HG03571 (cell line): ENCODE data around the gene CTNNAL1.
"Not testable (repeated sequence)": the region's sequence is repeated elsewhere in the genome, so short reads cannot be mapped to it uniquely, and the experiment has no call there.

Experiments
- ATAC-seq: cut with Tn5 transposase; IDR thresholded peaks from one replicate; pipeline ENCODE4 v1.9.1; 2021; ENCODE audit not compliant: unreplicated experiment

The CTNNAL1 gene

GRCh38 chr9:108933718-108934322 is 79.5 kb downstream of the CTNNAL1 start, which contains the start of gene ELP1:
Gene ELP1, minus strand, starts transcription at chr9:108934124. Its CDS starts 2,978 bp downstream, at chr9:108931146.
- ATAC-seq = peak; percentile 86

DNA sequence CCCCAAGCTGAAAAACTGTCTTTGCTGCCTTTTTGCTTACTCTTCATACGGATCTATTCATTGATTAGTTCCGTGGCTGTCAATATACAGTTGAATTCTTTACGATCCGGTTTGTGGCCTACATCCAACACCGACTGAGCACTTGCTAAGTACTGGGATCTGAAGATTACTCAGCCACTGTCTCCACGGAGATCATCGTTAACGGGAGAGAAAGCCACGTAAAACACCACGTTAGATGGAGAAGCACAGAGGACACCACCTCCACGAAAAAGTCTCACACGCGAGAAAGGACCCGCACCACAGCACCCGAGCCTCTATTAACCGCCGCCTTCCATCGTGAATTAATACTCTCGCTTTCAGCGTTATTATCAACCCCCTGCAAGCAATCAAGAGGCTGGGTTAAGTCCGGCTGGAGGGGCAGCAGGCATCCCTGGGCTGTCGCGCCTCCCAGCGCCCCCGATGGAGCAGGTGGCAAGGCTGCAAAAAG is 80.0 kb downstream of the CTNNAL1 start:
- no peak for ATAC-seq

GRCh38 chr9:108928386-108928785 is 84.9 kb downstream of the CTNNAL1 start:
- ATAC-seq = no peak

DNA sequence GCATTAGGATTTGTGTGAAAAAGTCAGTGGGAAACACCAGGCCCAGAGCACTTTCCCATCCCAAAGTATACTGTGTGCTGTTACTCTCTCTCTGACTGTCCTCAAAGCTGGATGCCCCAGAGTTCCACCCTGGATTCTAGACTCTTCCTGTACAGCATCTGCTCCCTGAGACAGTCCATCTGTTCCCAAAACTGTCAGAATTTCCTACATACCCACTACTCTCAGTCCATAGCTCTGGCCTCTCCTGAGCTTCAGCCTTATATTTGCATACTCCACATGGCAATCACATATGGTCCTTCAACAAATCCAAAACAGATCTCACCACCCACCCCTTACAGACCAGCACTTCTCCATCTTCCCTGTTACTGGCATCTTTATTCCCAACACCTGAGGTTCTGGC is 88.8 kb downstream of the CTNNAL1 start:
- ATAC-seq = no peak

DNA sequence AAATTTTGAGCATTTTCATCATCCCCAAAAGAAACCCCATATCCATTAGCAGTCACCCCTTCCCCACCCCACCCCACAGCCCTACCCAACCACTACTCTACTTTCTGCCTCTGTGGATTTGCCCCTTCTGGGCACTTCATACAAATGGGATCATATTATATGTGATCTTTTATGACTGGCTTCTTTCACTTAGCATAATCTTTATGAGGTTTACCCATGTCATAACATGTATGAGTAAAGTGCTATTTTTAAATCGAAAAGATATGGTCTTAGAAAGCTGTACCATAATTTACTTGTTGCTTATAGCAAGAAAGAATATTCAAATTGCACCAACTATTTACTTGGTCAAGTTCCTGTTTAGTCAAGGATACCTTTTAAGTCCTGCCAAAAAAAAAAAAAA is 92.1 kb downstream of the CTNNAL1 start:
- no peak for ATAC-seq

DNA sequence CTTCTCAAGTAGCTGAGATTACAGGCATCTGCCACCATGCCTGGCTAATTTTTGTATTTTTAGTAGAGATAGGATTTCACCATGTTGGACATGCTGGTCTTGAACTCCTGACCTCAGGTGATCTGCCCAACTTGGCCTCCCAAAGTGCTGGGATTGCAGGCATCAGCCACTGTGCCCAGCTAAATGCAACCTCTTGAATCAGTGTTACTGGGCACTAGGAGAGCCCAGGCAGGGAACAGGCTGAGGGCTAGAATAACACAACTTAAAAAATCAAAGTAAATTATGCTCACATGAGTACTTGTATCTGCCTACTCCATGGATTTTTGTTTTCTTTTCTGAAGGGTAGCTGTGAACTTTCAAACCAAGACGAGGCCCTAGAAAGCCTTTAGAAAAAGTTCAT is 92.9 kb downstream of the CTNNAL1 start:
- not testable (repeated sequence) for ATAC-seq

- no peak for ATAC-seq
These were observed 93.8 kb downstream of the CTNNAL1 start for GRCh38 chr9:108919517-108919916.

DNA sequence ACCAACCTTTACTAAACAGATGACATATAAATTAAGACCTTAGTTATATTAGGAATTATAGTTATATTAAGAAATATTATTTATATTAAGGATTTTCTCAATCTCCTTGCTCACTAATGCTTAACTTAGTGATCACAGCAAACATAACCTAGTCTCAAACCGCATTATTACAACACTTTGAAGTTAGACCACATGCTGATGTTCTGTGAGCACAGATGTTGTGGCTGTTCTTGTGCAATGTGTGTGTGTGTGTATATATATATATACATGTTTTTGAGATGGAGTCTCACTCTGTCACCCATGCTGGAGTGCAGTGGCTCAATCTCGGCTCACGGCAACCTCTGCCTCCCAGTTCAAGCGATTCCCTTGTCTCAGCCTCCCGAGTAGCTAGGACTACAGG is 99.9 kb downstream of the CTNNAL1 start:
- no peak for ATAC-seq

GRCh38 chr9:108911820-108912219 is 101.5 kb downstream of the CTNNAL1 start:
- ATAC-seq = no peak

DNA sequence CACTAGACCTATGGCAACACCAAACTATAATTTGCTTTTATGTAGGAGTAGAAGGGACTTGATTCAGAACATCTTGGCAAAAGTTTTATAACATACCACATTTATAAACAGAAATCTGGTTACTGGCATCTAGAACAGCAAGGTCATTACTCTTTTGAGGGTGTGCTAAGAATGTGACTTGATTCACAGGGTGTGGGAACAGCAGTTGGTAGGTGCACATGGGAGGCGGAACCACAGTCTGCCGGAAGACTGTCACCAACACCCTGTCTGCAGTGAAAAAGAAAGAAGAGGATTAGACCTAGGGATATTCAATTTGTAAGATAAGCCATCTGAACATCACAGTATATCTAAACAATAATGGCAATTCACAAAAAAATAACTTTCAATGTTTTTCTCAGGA is 102.4 kb downstream of the CTNNAL1 start:
- ATAC-seq = no peak

- no peak for ATAC-seq
These were observed 102.9 kb downstream of the CTNNAL1 start for GRCh38 chr9:108910402-108910801.

DNA sequence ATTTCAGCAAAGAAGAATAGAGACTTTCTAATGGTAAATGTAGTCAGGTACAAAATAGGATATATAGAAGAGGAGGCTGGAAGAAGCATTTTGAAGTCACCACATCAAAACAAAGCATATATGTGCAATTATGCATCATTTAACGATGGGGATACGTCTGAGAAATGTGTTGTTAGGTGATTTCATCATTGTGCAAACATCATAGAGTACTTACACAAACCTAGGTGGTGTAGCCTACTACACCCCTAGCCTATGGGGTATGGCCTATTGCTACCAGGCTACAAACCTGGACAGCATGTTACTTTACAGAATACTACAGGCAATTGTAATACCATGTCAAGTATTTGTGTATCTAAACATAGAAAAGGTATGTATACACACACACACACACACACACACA is 107.8 kb downstream of the CTNNAL1 start:
- no peak for ATAC-seq

- no peak for ATAC-seq
These were observed 109.1 kb downstream of the CTNNAL1 start for GRCh38 chr9:108904161-108904560.

DNA sequence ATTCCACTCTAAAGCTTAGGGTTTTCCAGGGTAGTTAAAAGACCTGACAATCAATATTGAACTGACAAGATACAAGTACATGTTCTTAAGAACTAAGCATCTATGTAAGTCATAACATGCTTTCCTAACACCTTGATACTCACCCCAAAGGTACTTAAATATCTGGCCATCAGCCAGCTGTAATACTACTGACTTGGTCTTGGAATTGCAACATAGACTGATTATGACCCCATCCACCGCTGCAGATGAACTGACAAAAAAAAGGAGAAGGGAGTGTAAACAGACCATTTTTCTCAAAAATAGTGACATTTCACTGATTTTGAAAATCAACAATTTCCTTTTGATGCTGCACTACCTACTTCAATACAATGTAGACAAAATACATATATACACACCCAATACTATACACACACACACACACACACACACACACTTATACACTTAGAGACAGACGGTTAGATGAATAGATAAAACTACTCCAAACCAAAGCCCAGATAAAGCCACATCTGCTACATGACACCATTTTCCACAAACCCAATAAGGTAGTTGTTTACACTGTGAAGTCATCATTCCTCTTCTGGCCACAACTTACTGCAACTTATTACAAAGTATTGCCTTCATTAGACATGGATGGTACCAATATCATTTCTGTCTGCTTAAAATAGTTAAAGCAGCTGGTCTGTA is 109.7 kb downstream of the CTNNAL1 start:
- no peak for ATAC-seq

DNA sequence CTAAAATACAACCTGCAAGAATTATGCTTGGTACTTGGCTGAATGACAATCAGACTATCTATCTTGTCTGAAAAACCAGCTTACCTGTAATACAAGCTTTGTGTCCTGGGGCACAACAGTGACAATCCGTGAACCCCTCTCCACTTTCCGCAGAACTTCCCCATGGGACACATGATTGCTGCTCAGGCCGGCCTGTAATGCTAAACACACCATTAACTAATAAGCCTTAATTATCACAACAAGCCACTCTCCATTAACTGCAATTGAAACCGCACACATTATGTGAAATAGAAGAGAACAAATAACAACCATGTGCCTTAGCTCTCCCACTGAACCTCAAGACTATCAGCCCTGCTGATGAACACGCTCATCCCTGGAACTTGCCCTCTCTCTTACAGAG is 113.1 kb downstream of the CTNNAL1 start:
- no peak for ATAC-seq

GRCh38 chr9:108899023-108899695 is 114.1 kb downstream of the CTNNAL1 start:
- ATAC-seq = not testable (repeated sequence)

DNA sequence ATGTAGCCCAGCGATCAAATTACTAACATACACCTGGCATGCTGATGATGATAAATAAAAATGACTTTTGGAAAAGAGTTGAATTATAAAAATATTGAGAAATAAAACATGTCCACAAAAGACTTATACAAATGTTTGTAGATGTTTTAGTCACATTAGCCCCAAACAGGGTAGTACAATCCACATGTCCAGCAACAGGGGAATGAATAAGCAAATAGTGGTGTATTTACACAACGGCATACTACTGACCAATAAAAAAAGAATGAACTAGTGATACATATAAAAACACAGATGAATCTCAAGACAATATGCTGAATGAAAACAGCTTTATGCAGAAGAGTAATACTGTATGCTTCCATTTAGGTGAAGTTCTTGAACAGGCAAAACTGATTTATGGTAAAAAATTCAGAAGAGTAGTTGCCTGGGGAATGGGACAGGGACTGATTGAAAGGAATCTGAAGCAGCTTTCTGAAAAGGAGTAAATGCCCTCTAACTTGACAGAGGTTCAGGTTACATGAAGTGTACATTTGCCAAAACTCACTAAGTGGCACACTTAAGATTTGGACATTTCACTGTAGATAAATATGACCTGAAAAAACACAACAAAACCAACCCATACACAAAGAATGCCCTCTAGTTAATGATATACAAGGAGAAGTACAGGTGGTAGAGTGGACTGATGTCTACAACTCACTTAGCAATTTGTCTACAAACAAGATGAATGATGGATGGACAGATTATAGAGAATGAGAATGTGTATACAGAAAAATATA is 115.8 kb downstream of the CTNNAL1 start:
- no peak for ATAC-seq

- no peak for ATAC-seq
These were observed 118.9 kb downstream of the CTNNAL1 start for GRCh38 chr9:108894225-108894997.
